Measurements from ENCODE around the gene ZCCHC7. TPM values are rescaled to one million over a fixed set of nuclear protein-coding genes. Genes with fewer than 3 reads are reported as not detected.

ZCCHC7 gene
- total and polyA plus RNA-seq, 2 of the 8 experiments (the other 6 are each of a cell fraction or from before 2014, with no cell fraction given), result 12.2 to 27.5 TPM

DNA sequence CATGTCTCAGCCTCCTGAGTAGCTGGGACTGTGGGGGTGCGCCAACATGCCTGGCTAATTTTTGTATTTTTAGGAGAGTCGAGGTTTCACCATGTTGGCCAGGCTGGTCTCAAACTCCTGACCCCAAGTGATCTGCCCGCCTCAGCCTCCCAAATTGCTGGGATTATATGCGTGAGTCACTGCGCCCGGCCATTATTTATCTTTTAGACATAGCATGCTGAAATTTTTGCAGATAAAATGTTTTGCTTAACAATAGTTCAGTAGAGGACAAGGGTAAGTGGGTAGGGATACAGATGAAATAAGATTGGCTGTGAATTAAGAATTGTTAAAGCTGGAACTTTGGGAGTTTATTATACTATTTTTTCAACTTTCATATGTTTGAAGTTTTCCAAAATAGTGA, 151.3 kb downstream of the ZCCHC7 start:
- POLR2A ChIA-PET (ENCODE audit: partially characterized antibody), result no interaction called here
- Histone ChIP-seq H3K56ac (replicated peaks; ENCODE audit: insufficient read length, low read depth, low read length) (no peak overlapping the region), H2BK5ac (ENCODE audit: low read depth, low read length) (no peak overlapping the region), H4K20me1 (replicated peaks in 1 of 2; ENCODE audit: control insufficient read depth in 1 of 2, insufficient read depth in 2 of 2, low read length in 2 of 2) (no peaks in the 10 kb centered on the region), H3K23me2 (ENCODE audit: low read depth, low read length) (no peaks in the 10 kb centered on the region), H4K8ac (ENCODE audit: extremely low read depth, insufficient read depth, low read length) (no peak overlapping the region), H2BK15ac (ENCODE audit: low read length) (no peak overlapping the region), H3K4me2 (ENCODE audit: insufficient read depth in 1 of 2, low read depth in 2 of 2, low read length in 2 of 2) (no peak overlapping the region), H3K36me3 (ENCODE audit: control insufficient read depth in 2 of 4, insufficient read depth in 4 of 4, low read length in 3 of 4) (no peaks in the 10 kb centered on the region; a peak in 1 of 8 replicates), H3K18ac (ENCODE audit: extremely low read depth, low read length) (no peak overlapping the region), H3K9ac (replicated peaks in 1 of 4; ENCODE audit: extremely low read depth in 1 of 4, low read depth in 3 of 4, low read length in 3 of 4) (no peak overlapping the region), H2BK120ac (replicated peaks; ENCODE audit: low read depth, low read length) (no peak overlapping the region), H4K5ac (ENCODE audit: insufficient read length, low read depth, low read length) (no peak overlapping the region), H3K27ac (ENCODE audit: low read depth, low read length) (no peak overlapping the region), H3K4ac (replicated peaks; ENCODE audit: insufficient read length, low read depth, low read length) (no peak overlapping the region), H3K27me3 (replicated peaks in 1 of 4; ENCODE audit: control insufficient read depth in 3 of 4, extremely low read depth in 1 of 4, insufficient read depth in 3 of 4, low read length in 3 of 4) (no peaks in the 10 kb centered on the region), H2BK12ac (ENCODE audit: low read depth, low read length) (no peak overlapping the region), H3K9me3 (ENCODE audit: insufficient read depth in 2 of 2, low read depth in 1 of 2, low read length in 1 of 2) (no peaks in the 10 kb centered on the region), H2AK5ac (ENCODE audit: low read depth, low read length) (no peak overlapping the region), H3K4me1 (replicated peaks in 1 of 4; ENCODE audit: control insufficient read depth in 3 of 4, insufficient read depth in 4 of 4, low read length in 3 of 4) (no peaks in the 10 kb centered on the region), H4K91ac (replicated peaks; ENCODE audit: insufficient read length, low read length) (no peak overlapping the region), H3K79me1 (ENCODE audit: low read depth, low read length) (no peaks in the 10 kb centered on the region), H2AFZ (ENCODE audit: low read length) (no peak overlapping the region), H3K4me3 (ENCODE audit: extremely low read depth in 1 of 4, insufficient read depth in 2 of 4, low read depth in 3 of 4, low read length in 4 of 4) (no peak overlapping the region), H3K14ac (ENCODE audit: insufficient read length) (no peak overlapping the region), H2BK20ac (ENCODE audit: low read length) (no peak overlapping the region), H3K79me2 (ENCODE audit: control insufficient read depth in 1 of 2, insufficient read depth in 2 of 2, low read length in 2 of 2) (no peaks in the 10 kb centered on the region; a peak in 1 of 4 replicates), H3K23ac (ENCODE audit: insufficient read length) (no peak overlapping the region)
- CTCF ChIA-PET (ENCODE audit: partially characterized antibody), result no interaction called here
- DNase-seq (ENCODE audit: low read depth in 1 of 2, low spot score in 2 of 2) (no peak), FAIRE-seq (no peak)
- 98% methylated on average over 6 of the region's 6 CpGs; no CpG with 5 or more reads in 1 of the 2 experiments for WGBS, 2 experiments (ENCODE audit: extremely low coverage in 1 of 2, insufficient coverage in 1 of 2, insufficient read length in 1 of 2, insufficient replicate concordance in 2 of 2, low coverage in 1 of 2, low lambda C conversion rate in 2 of 2, missing lambda C conversion rate in 1 of 2)
- TF ChIP-seq PHF8 (conservative IDR thresholded peaks at IDR 0.05; ENCODE audit: low read depth, low read length), result no peak
- no peak for TF ChIP-seq BCL11A (IDR thresholded peaks at IDR 0.05; ENCODE audit: low read depth in 2 of 2, low read length in 2 of 2)
- TF ChIP-seq JUN (IDR thresholded peaks at IDR 0.05; ENCODE audit: low read depth, low read length), result no peak
